GM19324 (cell line): ENCODE measurements around the gene ITGB3.

Source experiments
- ATAC-seq: cut with Tn5 transposase; IDR thresholded peaks from one replicate; pipeline ENCODE4 v1.9.1; 2021; ENCODE audit warnings: mild to moderate bottlenecking, moderate library complexity; ENCODE audit not compliant: unreplicated experiment, low FRiP score

ITGB3 gene

GRCh38 chr17:47274319-47275069 is 20.9 kb downstream of the ITGB3 start:
- ATAC-seq: no peak

GRCh38 chr17:47275245-47275984 is 21.8 kb downstream of the ITGB3 start:
- no peak for ATAC-seq

- no peak for ATAC-seq
These were observed 22.8 kb downstream of the ITGB3 start for GRCh38 chr17:47276444-47276843.

GRCh38 chr17:47276868-47277267 is 23.2 kb downstream of the ITGB3 start:
- no peak for ATAC-seq

- ATAC-seq: no peak
These were observed 24.3 kb downstream of the ITGB3 start for GRCh38 chr17:47277921-47278320.

DNA sequence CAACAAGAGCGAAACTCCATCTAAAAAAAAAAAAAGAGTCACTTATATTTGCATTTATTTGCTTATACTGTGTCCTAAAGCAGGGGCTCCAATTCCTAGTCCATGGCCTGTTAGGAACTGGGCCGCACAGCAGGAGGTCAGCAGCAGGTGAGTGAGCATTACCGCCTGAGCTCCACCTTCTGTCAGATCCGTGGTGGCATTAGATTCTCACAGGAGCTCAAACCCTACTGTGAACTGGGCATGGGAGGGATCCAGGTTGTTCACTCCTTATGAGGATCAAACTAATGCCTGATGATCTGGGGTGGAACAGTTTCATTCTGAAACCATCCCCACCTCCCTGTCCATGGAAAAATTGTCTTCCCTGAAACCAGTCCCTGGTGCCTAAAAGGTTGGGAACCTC is 24.9 kb downstream of the ITGB3 start:
- no peak for ATAC-seq

DNA sequence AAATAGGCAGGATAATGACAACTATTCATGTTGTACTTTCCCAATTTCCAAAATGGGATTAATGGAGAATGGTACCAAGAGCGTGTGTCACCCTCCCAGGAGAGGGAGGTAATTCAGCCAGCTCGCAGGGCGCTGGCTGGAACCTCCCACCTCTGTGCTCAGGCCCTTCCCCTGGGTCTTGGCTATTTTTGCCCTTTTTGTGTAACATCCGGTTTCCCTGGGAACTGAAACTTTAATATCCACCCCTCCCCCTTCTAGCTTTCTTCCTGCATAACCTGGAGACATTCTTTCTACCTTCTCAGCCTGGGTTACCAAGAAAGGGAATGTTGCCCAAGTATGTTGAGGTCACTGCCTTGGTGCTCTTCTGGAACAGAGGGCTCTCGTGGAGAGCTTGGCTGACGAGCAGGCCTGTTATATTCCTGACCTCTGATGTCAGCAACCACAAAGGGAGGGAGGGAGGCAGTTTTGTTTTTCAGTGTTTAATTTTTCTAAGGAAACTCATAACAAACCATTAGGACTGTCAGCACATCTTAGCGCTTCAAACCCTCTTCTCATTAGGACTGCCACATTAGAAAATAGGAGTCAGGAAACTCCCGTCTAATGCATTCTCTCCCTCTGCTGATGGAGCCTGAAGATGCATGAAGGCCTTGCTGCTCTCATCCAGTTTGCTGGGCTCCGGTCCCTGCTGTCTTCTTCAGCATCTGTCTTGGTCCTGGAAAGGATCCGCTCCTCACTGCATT is 25.6 kb downstream of the ITGB3 start:
- peak; percentile 63 for ATAC-seq

GRCh38 chr17:47280072-47280811 is 26.6 kb downstream of the ITGB3 start:
- ATAC-seq: no peak

- no peak for ATAC-seq
These were observed 27.6 kb downstream of the ITGB3 start for GRCh38 chr17:47281216-47281615.

DNA sequence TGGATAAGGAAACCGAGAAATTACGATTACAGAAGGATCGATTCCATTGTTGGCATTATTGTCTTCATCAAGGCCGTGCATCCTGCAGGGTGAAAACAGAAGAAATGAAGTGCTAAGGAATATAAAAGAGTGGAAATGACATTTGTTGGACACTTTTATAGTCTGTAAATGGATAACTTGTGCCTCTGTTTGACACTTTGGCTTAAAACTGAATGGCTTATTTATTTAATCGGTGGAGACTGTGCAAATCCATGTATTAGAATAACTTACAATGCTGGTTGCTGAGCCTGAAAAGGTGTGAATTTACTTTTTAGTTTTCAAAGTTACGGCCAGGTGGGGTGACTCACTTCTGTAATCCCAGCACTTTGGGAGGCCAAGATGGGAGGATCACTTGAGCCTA is 31.4 kb downstream of the ITGB3 start:
- no peak for ATAC-seq

DNA sequence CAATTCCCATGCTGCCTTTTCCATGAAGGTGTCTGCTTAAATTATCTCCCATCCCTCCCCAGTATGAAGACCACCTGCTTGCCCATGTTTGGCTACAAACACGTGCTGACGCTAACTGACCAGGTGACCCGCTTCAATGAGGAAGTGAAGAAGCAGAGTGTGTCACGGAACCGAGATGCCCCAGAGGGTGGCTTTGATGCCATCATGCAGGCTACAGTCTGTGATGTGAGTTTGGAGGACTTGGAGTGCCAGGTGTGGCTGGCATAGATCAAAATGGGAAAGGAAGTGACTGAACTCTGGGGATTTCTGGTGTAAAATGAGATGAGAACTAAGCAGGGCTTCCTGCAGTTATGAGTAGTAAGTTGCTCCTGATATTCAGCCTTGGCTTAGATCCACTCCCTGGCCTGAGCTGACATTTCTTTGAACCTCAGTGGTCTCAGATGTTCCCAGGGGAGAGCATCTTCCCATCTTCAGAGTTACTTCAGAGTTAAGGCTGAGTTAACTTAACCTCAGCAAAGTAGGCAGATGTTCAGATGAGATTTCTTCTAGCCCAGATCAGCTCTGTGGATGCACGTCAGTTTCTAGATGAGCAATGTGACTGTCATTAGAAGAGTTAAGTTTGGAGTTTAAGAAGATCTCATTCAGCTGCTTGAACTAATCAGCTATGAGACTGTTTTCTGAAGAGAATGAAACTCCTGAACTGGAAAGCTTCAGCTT is 32.7 kb downstream of the ITGB3 start:
- ATAC-seq: no peak

- ATAC-seq: no peak
These were observed 33.4 kb downstream of the ITGB3 start for GRCh38 chr17:47287068-47287467.

GRCh38 chr17:47287639-47288038 is 34.0 kb downstream of the ITGB3 start:
- no peak for ATAC-seq

DNA sequence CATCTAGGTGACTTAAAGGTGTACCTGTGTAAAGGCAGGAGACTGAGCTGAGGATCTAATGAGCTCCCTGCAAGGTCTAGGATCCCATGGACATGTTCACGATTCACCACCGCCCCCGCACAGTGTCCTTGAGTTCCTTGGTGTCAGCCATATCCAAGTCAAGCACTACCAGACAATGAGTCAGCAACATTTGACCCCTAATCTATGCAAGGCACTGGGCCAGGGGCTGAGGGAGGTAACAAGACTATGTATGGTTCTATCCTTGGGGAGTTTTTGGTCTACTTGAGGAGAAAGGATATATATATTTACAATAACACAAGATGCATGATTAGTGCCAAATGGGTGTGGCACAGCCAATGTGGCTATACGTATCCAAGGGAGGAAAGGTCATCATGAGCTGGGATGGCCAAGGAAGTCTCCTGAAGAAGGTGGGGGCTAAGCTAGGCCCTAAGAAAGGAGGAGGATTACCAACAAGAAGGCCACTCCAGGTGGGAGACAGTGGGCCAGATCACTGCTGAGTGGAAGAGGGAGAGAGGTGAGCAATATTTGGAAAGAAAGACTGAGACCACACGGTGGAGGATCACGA is 35.0 kb downstream of the ITGB3 start:
- no peak for ATAC-seq

GRCh38 chr17:47289302-47289701 is 35.7 kb downstream of the ITGB3 start:
- ATAC-seq: no peak

DNA sequence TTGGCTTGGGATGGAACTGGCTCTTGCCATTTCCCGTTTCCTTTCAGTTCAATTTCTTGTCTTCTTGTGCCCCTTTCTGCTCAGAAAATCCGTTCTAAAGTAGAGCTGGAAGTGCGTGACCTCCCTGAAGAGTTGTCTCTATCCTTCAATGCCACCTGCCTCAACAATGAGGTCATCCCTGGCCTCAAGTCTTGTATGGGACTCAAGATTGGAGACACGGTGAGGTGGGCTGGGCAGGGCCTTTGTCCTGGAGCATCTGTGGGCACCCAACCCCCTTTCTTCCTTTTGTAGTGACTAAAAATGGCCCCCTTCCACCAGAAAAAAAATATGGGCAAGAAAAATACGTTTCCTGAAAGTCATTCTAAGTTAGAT is 37.2 kb downstream of the ITGB3 start:
- ATAC-seq: no peak

DNA sequence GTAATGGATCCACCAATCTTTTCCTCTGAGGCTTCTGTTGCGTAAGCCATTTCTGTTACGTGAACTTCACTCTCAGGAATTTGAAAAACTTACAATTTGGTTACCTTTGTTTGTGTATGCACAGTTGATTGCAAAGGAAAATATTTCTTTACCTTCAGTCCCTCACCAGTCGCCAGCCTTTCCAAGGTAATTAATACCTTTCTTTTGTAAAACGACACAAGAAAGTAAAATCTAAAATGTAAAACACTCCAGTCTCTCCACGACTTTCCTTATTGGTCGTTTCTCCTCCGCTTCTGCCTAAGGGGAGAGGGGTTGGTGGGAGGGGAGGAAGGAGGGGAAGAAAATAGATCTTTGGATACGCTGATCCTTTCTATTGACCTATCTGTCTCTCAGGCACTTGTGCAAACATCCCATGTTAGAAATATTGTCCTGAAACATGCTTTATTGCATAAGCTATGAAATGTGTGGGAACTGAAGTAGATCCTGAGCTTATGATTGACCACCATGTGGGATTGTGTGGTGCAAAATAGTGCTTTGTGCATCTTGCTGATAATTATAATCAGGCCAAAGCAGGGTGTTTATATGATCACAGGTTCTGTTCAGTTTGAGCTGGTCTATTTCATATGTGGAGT is 37.7 kb downstream of the ITGB3 start:
- ATAC-seq: no peak

GRCh38 chr17:47292206-47292605 is 38.6 kb downstream of the ITGB3 start:
- no peak for ATAC-seq
